HepG2 (cell line): ENCODE results near the gene SLC22A31. TPM values are rescaled to one million over a fixed set of nuclear protein-coding genes. Genes with fewer than 3 reads are reported as not detected.
A peak's percentile ranks its signal among the peaks of the same experiment; 100 is the strongest.

Source experiments
- BORCS8-MEF2B ChIP-seq: sonication (generic); formaldehyde crosslinking; IDR thresholded peaks from 2 replicates; pipeline ENCODE4 v1.8.0; 2022; ENCODE audit warnings: mild to moderate bottlenecking, missing genetic modification reagents
- CCDC6 ChIP-seq: sonication (generic); formaldehyde crosslinking; IDR thresholded peaks from 2 replicates; pipeline ENCODE4 v1.8.1; 2022; ENCODE audit warnings: mild to moderate bottlenecking, missing genetic modification reagents, moderate library complexity
- ELK4 ChIP-seq: sonication (generic); formaldehyde crosslinking; IDR thresholded peaks from 2 replicates; pipeline ENCODE4 v1.9.0; 2021; ENCODE audit warnings: missing genetic modification reagents, borderline replicate concordance
- ETS1 ChIP-seq: sonication (generic); formaldehyde crosslinking; IDR thresholded peaks from 2 replicates; pipeline ENCODE4 v1.4.0; 2020; ENCODE audit warnings: missing genetic modification reagents
- FIP1L1 ChIP-seq: fragments of 200-400 bp; formaldehyde crosslinking; IDR thresholded peaks from 2 replicates; pipeline ENCODE4 v1.6.1; 2018; ENCODE audit warnings: low read depth, mild to moderate bottlenecking, low read length, moderate library complexity, borderline replicate concordance; ENCODE audit not compliant: insufficient read depth
- FOXO1 ChIP-seq: sonication (generic); formaldehyde crosslinking; IDR thresholded peaks from 2 replicates; pipeline ENCODE4 v1.4.0; 2020; ENCODE audit warnings: missing genetic modification reagents
- GLI4 ChIP-seq: sonication (generic); formaldehyde crosslinking; IDR thresholded peaks from 2 replicates; pipeline ENCODE4 v1.5.1; 2020; ENCODE audit warnings: missing genetic modification reagents, mild to moderate bottlenecking, moderate library complexity, borderline replicate concordance
- HINFP ChIP-seq: sonication (generic); formaldehyde crosslinking; IDR thresholded peaks from 2 replicates; pipeline ENCODE4 v1.4.0; 2020; ENCODE audit warnings: low read depth, mild to moderate bottlenecking, missing genetic modification reagents
- HMG20A ChIP-seq: IDR thresholded peaks from 2 replicates; pipeline ENCODE4 v1.6.1; 2016; ENCODE audit warnings: borderline replicate concordance
- NRL ChIP-seq: sonication (generic); formaldehyde crosslinking; IDR thresholded peaks from 2 replicates; pipeline ENCODE4 v1.5.0; 2020; ENCODE audit warnings: missing genetic modification reagents, mild to moderate bottlenecking, moderate library complexity, borderline replicate concordance
- PHF20 ChIP-seq: sonication (generic); formaldehyde crosslinking; IDR thresholded peaks from 2 replicates; pipeline ENCODE4 v1.5.0; 2020; ENCODE audit warnings: mild to moderate bottlenecking, missing genetic modification reagents
- RARA ChIP-seq: IDR thresholded peaks from 2 replicates; pipeline ENCODE4 v1.6.1; 2016; ENCODE audit warnings: missing genetic modification reagents, missing compliant biosample characterization
- U2AF1 ChIP-seq: fragments of 200-400 bp; formaldehyde crosslinking; optimal IDR thresholded peaks from 2 replicates; pipeline ENCODE3; 2017; ENCODE audit warnings: mild to moderate bottlenecking, low read depth, low read length
- WIZ ChIP-seq: sonication (generic); formaldehyde crosslinking; IDR thresholded peaks from 2 replicates; pipeline ENCODE4 v1.5.1; 2020; ENCODE audit warnings: mild to moderate bottlenecking, missing genetic modification reagents
- ZBTB4 ChIP-seq: sonication (generic); formaldehyde crosslinking; IDR thresholded peaks from 2 replicates; pipeline ENCODE4 v1.4.0; 2020; ENCODE audit warnings: missing genetic modification reagents, mild to moderate bottlenecking, borderline replicate concordance
- ZFP36L2 ChIP-seq: sonication (generic); formaldehyde crosslinking; IDR thresholded peaks from 2 replicates; pipeline ENCODE4 v1.4.0; 2020; ENCODE audit warnings: missing genetic modification reagents
- ZFP91 ChIP-seq: sonication (generic); formaldehyde crosslinking; IDR thresholded peaks from 2 replicates; pipeline ENCODE4 v1.9.0; 2022; ENCODE audit warnings: missing genetic modification reagents, mild to moderate bottlenecking, borderline replicate concordance
- ZNF510 ChIP-seq: sonication (generic); formaldehyde crosslinking; IDR thresholded peaks from 2 replicates; pipeline ENCODE4 v1.4.0; 2020; ENCODE audit warnings: low read depth, mild to moderate bottlenecking, missing genetic modification reagents
- ZNF572 ChIP-seq: sonication (generic); formaldehyde crosslinking; IDR thresholded peaks from 2 replicates; pipeline ENCODE4 v1.5.1; 2020; ENCODE audit warnings: mild to moderate bottlenecking, missing genetic modification reagents
- polyA plus RNA-seq, 8 experiments: library from polyadenylated mRNA; depleted of rRNA in 3 of 8; stranded (reverse) in 7 of 8; unstranded in 1 of 8; fragments of >200 nt; fragmentation: Illumina TruSeq in 4 of 8; extraction: Trizol in 4 of 8; gene quantifications; 2 replicates each; pipeline versions ENCODE4 v1.2.1 to v1.2.3, GENCODE V29; 2011 to 2016; ENCODE audit warnings: low read depth in 4 of 8, missing spikeins in 1 of 8, mixed read lengths in 1 of 8; ENCODE audit not compliant: insufficient read depth in 1 of 8
- total RNA-seq, 5 experiments: library from RNA; depleted of rRNA; stranded (reverse); fragments of >200 nt; fragmentation: Illumina TruSeq; extraction: Trizol; gene quantifications; 2 replicates each; pipeline ENCODE4 v1.2.3, GENCODE V29; 2016; ENCODE audit warnings: low read depth in 1 of 5

The SLC22A31 gene
- total and polyA plus RNA-seq, 2 of the 13 experiments (the other 11 are each of a cell fraction or from before 2014, with no cell fraction given): 67.3 to 83.3 TPM

GRCh38 chr16:89217388-89218191, 17.3 kb upstream of the SLC22A31 start, which contains the start of gene ZNF778 (continued):
- peak; percentile 84; the same call in 1 of the 2 replicates for TF ChIP-seq ZBTB4
- TF ChIP-seq ELK4: no peak
- TF ChIP-seq RARA: no peak
- TF ChIP-seq ZNF510: 0 out of 2 replicates have a peak, but pooled peaks have one; percentile 42
- TF ChIP-seq ZFP36L2 (CRISPR knock-in tag): no peak
- 0 out of 2 replicates have a peak, but pooled peaks have one; percentile 81 for TF ChIP-seq NRL
- TF ChIP-seq WIZ (CRISPR knock-in tag): no peak
- peak; percentile 94; the same call in 1 of the 2 replicates for TF ChIP-seq ZFP91 (CRISPR knock-in tag)
- TF ChIP-seq GLI4 (CRISPR knock-in tag): peak; percentile 58; the same call in 1 of the 2 replicates
- TF ChIP-seq HMG20A (CRISPR knock-in tag): no peak
- TF ChIP-seq ETS1 (CRISPR knock-in tag): peak; percentile 80; the same call in 1 of the 2 replicates
- peak; percentile 66 for TF ChIP-seq U2AF1
- TF ChIP-seq FIP1L1: 0 out of 2 replicates have a peak, but pooled peaks have one; percentile 47
- no peak for TF ChIP-seq HINFP (CRISPR knock-in tag)
- no peak for TF ChIP-seq CCDC6 (CRISPR knock-in tag)
- peak; percentile 99 for TF ChIP-seq PHF20 (CRISPR knock-in tag)
- peak; percentile 84; the same call in 1 of the 2 replicates for TF ChIP-seq BORCS8-MEF2B (CRISPR knock-in tag)
- TF ChIP-seq ZNF572 (CRISPR knock-in tag): peak; percentile 98
- 0 out of 2 replicates have a peak, but pooled peaks have one; percentile 41 for TF ChIP-seq FOXO1 (CRISPR knock-in tag)
